Neural progenitor cell (in vitro differentiated cells): ENCODE data around the gene SLC15A3.

Experiments
- EZH2 ChIP-seq: fragments of 200-600 bp; sonication (generic); IDR thresholded peaks from 2 replicates; pipeline ENCODE4 v1.6.1; 2017; ENCODE audit warnings: antibody characterized with exemption, mild to moderate bottlenecking, moderate library complexity
- TF ChIP-seq, protein P1 (sequence below): fragments of 200-600 bp; sonication (generic); IDR thresholded peaks from 2 replicates; pipeline ENCODE4 v1.5.1; 2017; ENCODE audit warnings: antibody characterized with exemption, mild to moderate bottlenecking

- TF ChIP-seq, protein P1, sequence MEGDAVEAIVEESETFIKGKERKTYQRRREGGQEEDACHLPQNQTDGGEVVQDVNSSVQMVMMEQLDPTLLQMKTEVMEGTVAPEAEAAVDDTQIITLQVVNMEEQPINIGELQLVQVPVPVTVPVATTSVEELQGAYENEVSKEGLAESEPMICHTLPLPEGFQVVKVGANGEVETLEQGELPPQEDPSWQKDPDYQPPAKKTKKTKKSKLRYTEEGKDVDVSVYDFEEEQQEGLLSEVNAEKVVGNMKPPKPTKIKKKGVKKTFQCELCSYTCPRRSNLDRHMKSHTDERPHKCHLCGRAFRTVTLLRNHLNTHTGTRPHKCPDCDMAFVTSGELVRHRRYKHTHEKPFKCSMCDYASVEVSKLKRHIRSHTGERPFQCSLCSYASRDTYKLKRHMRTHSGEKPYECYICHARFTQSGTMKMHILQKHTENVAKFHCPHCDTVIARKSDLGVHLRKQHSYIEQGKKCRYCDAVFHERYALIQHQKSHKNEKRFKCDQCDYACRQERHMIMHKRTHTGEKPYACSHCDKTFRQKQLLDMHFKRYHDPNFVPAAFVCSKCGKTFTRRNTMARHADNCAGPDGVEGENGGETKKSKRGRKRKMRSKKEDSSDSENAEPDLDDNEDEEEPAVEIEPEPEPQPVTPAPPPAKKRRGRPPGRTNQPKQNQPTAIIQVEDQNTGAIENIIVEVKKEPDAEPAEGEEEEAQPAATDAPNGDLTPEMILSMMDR, result no peak
- no peak for TF ChIP-seq EZH2
These were observed 51.1 kb downstream of the SLC15A3 start for GRCh38 chr11:60900673-60901404.
